ENCODE measurements around the gene CRYL1. TPM values are rescaled to one million over a fixed set of nuclear protein-coding genes. Genes with fewer than 3 reads are reported as not detected.

CRYL1 gene
- total RNA-seq, 1 experiment from 2014 or later = 26.5 TPM

DNA sequence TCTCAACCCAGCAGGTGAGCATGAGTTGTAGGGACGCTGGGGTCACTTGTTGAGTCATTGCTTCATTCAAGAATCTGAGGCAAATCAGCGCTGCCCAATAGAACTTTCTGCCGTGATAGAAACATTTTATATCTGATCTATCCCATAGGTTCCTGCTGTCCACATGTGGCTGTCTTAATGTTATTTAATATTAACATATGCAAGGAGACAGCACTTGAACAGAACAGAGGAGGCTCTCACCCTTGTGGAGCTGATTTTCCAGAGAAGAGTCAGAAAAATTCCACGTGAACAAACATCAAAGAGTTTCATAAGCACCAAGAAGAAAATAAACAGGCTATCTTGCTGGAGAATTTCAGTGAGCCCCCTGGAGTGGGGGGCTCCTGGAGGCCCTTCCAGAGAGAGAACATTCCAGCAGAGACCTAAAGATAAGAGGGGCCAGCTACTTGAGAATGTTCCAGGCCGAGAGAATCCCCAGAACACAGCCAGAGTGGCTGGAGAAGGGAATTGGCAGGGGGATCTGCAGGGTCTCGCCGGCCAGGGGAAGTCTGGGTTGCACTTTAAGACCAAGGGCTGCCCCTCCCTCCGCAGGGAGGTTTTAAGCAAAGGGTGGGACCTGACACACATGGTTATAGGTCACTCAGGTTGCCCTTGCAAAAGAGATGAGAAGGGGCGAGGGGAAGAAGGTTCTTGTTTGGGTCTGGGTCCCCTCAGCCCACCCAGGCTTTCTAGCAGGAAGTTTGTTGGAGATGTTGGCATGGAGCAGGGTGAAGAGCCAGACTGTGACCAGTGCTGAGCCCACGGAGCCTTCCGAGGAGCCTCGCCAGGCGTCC lies 135.7 kb downstream of the CRYL1 start:
- no peak for TF ChIP-seq FOSL1 (IDR thresholded peaks at IDR 0.05; ENCODE audit: low read depth)
- no peak for TF ChIP-seq SP1 (IDR thresholded peaks at IDR 0.05; ENCODE audit: low read depth)
- no peak for TF ChIP-seq CEBPB (IDR thresholded peaks at IDR 0.05; ENCODE audit: low read depth)
- no peak for TF ChIP-seq JUND (IDR thresholded peaks at IDR 0.05)
- TF ChIP-seq EZH2 (IDR thresholded peaks at IDR 0.05) = no peak
- TF ChIP-seq, protein P1, sequence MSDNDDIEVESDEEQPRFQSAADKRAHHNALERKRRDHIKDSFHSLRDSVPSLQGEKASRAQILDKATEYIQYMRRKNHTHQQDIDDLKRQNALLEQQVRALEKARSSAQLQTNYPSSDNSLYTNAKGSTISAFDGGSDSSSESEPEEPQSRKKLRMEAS (IDR thresholded peaks at IDR 0.05) = no peak
- no peak for TF ChIP-seq POLR2AphosphoS5 (IDR thresholded peaks at IDR 0.05; ENCODE audit: low read depth, low read length)
- no peak for TF ChIP-seq EGR1 (IDR thresholded peaks at IDR 0.05; ENCODE audit: low read depth)
- TF ChIP-seq CBX3 (IDR thresholded peaks at IDR 0.05; ENCODE audit: low read depth) = no peak
- no peak for TF ChIP-seq ELF1 (IDR thresholded peaks at IDR 0.05; ENCODE audit: borderline replicate concordance, low read depth)
- Histone ChIP-seq H3K9me2 (ENCODE audit: insufficient read depth) (no peaks in the 10 kb centered on the region), H3K4me3 (replicated peaks in 1 of 2; ENCODE audit: low read depth in 1 of 2, low read length in 2 of 2) (no peak overlapping the region), H3K9me3 (ENCODE audit: control insufficient read depth in 1 of 2, insufficient read depth in 1 of 2, low read depth in 1 of 2, low read length in 2 of 2) (no peaks in the 10 kb centered on the region), H3K79me2 (ENCODE audit: insufficient read depth, low read length) (no peaks in the 10 kb centered on the region), H3K27ac (ENCODE audit: low read depth, low read length) (no peak overlapping the region), H4K20me1 (ENCODE audit: insufficient read depth) (no peaks in the 10 kb centered on the region), H2AFZ (ENCODE audit: low read depth, low read length, poor library complexity, severe bottlenecking) (no peak overlapping the region), H3K9ac (ENCODE audit: low read length) (no peak overlapping the region), H3K36me3 (ENCODE audit: control insufficient read depth in 1 of 2, insufficient read depth in 2 of 2, low read length in 2 of 2) (no peaks in the 10 kb centered on the region), H3K27me3 (ENCODE audit: insufficient read depth, low read length) (no peaks in the 10 kb centered on the region), H3K4me1 (ENCODE audit: control insufficient read depth in 1 of 2, insufficient read depth in 2 of 2, low read length in 2 of 2) (peaks cover 2 to 5% of the 10 kb centered on the region in 2 experiments; a peak in 2 of 4 replicates), H3K4me2 (ENCODE audit: low read length) (no peak overlapping the region)
- DNase-seq (ENCODE audit: low read depth, low spot score) (no peak), ATAC-seq (no peak)
- POLR2A ChIA-PET = no interaction called here
- CTCF ChIA-PET = no interaction called here
- RAD21 ChIA-PET (ENCODE audit: low non-redundant PET in 1 of 2, low total read pairs in 2 of 2, uncharacterized antibody in 2 of 2, unreplicated experiment in 2 of 2) = no interaction called here
- intact Hi-C loops (cut with micrococcal nuclease) = no loop called here
- no TSS peak for BruUV-seq (replicated peaks)

DNA sequence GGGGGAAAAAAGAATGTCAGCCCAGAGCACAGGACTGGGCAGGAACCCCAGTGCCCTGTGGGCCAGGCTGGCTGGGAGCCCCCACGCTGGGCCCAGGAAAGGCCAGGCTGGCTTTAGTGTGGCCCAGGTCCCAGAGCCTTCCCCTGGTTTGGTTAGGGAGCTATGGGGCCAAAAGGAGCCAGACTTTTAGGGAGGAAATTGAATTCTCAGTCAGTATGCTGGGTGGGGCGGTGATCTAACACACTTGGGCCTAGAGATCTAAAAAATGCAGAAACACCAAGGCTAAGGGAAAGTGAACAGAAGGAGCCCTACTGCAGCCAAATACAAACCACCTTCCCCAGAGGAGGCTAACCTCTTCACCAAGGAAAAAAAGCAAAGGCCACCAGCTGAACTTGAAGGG lies 137.5 kb downstream of the CRYL1 start:
- Histone ChIP-seq H2AFZ (ENCODE audit: low read depth, low read length, poor library complexity, severe bottlenecking) (no peak overlapping the region), H3K9me2 (ENCODE audit: insufficient read depth) (no peaks in the 10 kb centered on the region), H4K20me1 (ENCODE audit: insufficient read depth) (no peaks in the 10 kb centered on the region), H3K4me1 (ENCODE audit: control insufficient read depth in 1 of 2, insufficient read depth in 2 of 2, low read length in 2 of 2) (peaks cover 2 to 5% of the 10 kb centered on the region in 2 experiments; a peak in 2 of 4 replicates), H3K79me2 (ENCODE audit: insufficient read depth, low read length) (no peaks in the 10 kb centered on the region), H3K27ac (ENCODE audit: low read depth, low read length) (no peak overlapping the region), H3K36me3 (ENCODE audit: control insufficient read depth in 1 of 2, insufficient read depth in 2 of 2, low read length in 2 of 2) (no peaks in the 10 kb centered on the region), H3K27me3 (ENCODE audit: insufficient read depth, low read length) (no peaks in the 10 kb centered on the region), H3K9ac (ENCODE audit: low read length) (no peak overlapping the region), H3K4me2 (ENCODE audit: low read length) (no peak overlapping the region), H3K4me3 (replicated peaks in 1 of 2; ENCODE audit: low read depth in 1 of 2, low read length in 2 of 2) (no peak overlapping the region), H3K9me3 (ENCODE audit: control insufficient read depth in 1 of 2, insufficient read depth in 1 of 2, low read depth in 1 of 2, low read length in 2 of 2) (no peaks in the 10 kb centered on the region)
- no TSS peak for BruUV-seq (replicated peaks)
- intact Hi-C loops (cut with micrococcal nuclease) = no loop called here
- ATAC-seq = no peak
- CTCF ChIA-PET = no interaction called here
- DNase-seq (ENCODE audit: low read depth, low spot score) = no peak
- POLR2A ChIA-PET = no interaction called here
- RAD21 ChIA-PET (ENCODE audit: low non-redundant PET in 1 of 2, low total read pairs in 2 of 2, uncharacterized antibody in 2 of 2, unreplicated experiment in 2 of 2) = no interaction called here
- TF ChIP-seq RAD21 (IDR thresholded peaks at IDR 0.05; ENCODE audit: low read depth) (no peak), YY1 (IDR thresholded peaks at IDR 0.05; ENCODE audit: extremely low read depth, insufficient replicate concordance, low read depth, low read length) (no peak), EZH2 (IDR thresholded peaks at IDR 0.05) (no peak), EGR1 (IDR thresholded peaks at IDR 0.05; ENCODE audit: low read depth) (no peak), ZNF274 (IDR thresholded peaks at IDR 0.05; ENCODE audit: low read depth, low read length) (no peak), SIN3A (IDR thresholded peaks at IDR 0.05; ENCODE audit: low read depth) (no peak), SRF (IDR thresholded peaks at IDR 0.05; ENCODE audit: low read depth) (no peak), CEBPB (IDR thresholded peaks at IDR 0.05; ENCODE audit: low read depth) (no peak), ELF1 (IDR thresholded peaks at IDR 0.05; ENCODE audit: borderline replicate concordance, low read depth) (no peak), ZBTB33 (IDR thresholded peaks at IDR 0.05; ENCODE audit: extremely low read depth, insufficient replicate concordance, low read length) (no peak), SP1 (IDR thresholded peaks at IDR 0.05; ENCODE audit: low read depth) (no peak)

Measured in HCT116 (cell line).